Measurements from ENCODE around the gene RAB5A.

- TF ChIP-seq CTCF (IDR thresholded peaks at IDR 0.05 in 8 of 11, conservative IDR thresholded peaks at IDR 0.05 in 3 of 11) (no peak), POLR2A (IDR thresholded peaks at IDR 0.05) (no peak), POLR2AphosphoS5 (IDR thresholded peaks at IDR 0.05) (no peak)
Measured at GRCh38 chr3:20023623-20024405, 76.9 kb downstream of the RAB5A start.

Data from spleen (tissue), 7 donors.